GM21423 (cell line): ENCODE data around the gene NLRP14.

ENCODE experiments used
- ATAC-seq: cut with Tn5 transposase; IDR thresholded peaks from one replicate; pipeline ENCODE4 v1.9.1; 2021; ENCODE audit warnings: mild to moderate bottlenecking, moderate library complexity; ENCODE audit not compliant: unreplicated experiment

NLRP14 gene

GRCh38 chr11:7056828-7057513 lies 36.7 kb downstream of the NLRP14 start:
- ATAC-seq: no peak

GRCh38 chr11:7057641-7058040 lies 37.4 kb downstream of the NLRP14 start:
- no peak for ATAC-seq

- no peak for ATAC-seq
These were observed 40.6 kb downstream of the NLRP14 start for GRCh38 chr11:7060868-7061267.

- no peak for ATAC-seq
These were observed 42.3 kb downstream of the NLRP14 start for GRCh38 chr11:7062534-7062933.

- no peak for ATAC-seq
These were observed 52.2 kb downstream of the NLRP14 start for GRCh38 chr11:7072401-7073028.

GRCh38 chr11:7077101-7077500 lies 56.8 kb downstream of the NLRP14 start:
- ATAC-seq: no peak

- no peak for ATAC-seq
These were observed 59.4 kb downstream of the NLRP14 start for GRCh38 chr11:7079545-7080135.

- no peak for ATAC-seq
These were observed 60.6 kb downstream of the NLRP14 start for GRCh38 chr11:7080900-7081299.

GRCh38 chr11:7081441-7081840 lies 61.2 kb downstream of the NLRP14 start:
- ATAC-seq: no peak

- ATAC-seq: no peak
These were observed 68.6 kb downstream of the NLRP14 start, which contains the start of gene RBMXL2 for GRCh38 chr11:7088921-7089320. TSS of gene RBMXL2 (plus strand) at chr11:7088998. CDS start at chr11:7089121, 123 bp downstream.

- ATAC-seq: no peak
These were observed 69.3 kb downstream of the NLRP14 start for GRCh38 chr11:7089328-7090251.

GRCh38 chr11:7098235-7098832 lies 78.1 kb downstream of the NLRP14 start:
- peak; percentile 83 for ATAC-seq

GRCh38 chr11:7115780-7116179 lies 95.5 kb downstream of the NLRP14 start:
- ATAC-seq: no peak

- ATAC-seq: no peak
These were observed 96.1 kb downstream of the NLRP14 start for GRCh38 chr11:7116370-7116769.
